ENCODE data around the gene MYF6.

GRCh38 chr12:80707830-80708258 lies 410 bp downstream of the MYF6 start:
- TF ChIP-seq POLR2A (IDR thresholded peaks at IDR 0.05): no peak
- TF ChIP-seq CTCF (IDR thresholded peaks at IDR 0.05): no peak
- TF ChIP-seq EP300 (IDR thresholded peaks at IDR 0.05; ENCODE audit: low read depth): no peak

All from transverse colon (tissue), 3 donors.